Stimulated activated effector memory CD8-positive, alpha-beta T cell treated with anti-CD3 and anti-CD28 coated beads, Interleukin-12 subunit alpha, Interleukin-12 subunit beta, amount 100 ng/mL, for 72 hours (primary cell): ENCODE results near the gene TNNT2.

ENCODE experiments used
- ATAC-seq: fragments of 150-1000 bp; cut with Tn5 transposase; 2 replicates; pipeline ENCODE4 v1.10.0; 2021
- DNase-seq, 2 donors: peaks; one replicate each; pipeline ENCODE4 v3.0.0; 2021 to 2022; ENCODE audit warnings: low spot score in 2 of 2
- H3K27ac Mint-ChIP-seq: one replicate; pipeline ENCODE4 v1.8.0; 2022; ENCODE audit warnings: mild to moderate bottlenecking, mixed read lengths
- H3K36me3 Mint-ChIP-seq: one replicate; pipeline ENCODE4 v1.8.0; 2022; ENCODE audit warnings: mild to moderate bottlenecking, mixed read lengths
- H3K4me1 Mint-ChIP-seq: one replicate; pipeline ENCODE4 v1.8.0; 2022; ENCODE audit warnings: mixed read lengths
- H3K4me3 Mint-ChIP-seq: one replicate; pipeline ENCODE4 v1.8.0; 2022; ENCODE audit warnings: mild to moderate bottlenecking, mixed read lengths
- H3K9me3 Mint-ChIP-seq: one replicate; pipeline ENCODE4 v1.8.0; 2022; ENCODE audit warnings: mixed read lengths

The TNNT2 gene

DNA sequence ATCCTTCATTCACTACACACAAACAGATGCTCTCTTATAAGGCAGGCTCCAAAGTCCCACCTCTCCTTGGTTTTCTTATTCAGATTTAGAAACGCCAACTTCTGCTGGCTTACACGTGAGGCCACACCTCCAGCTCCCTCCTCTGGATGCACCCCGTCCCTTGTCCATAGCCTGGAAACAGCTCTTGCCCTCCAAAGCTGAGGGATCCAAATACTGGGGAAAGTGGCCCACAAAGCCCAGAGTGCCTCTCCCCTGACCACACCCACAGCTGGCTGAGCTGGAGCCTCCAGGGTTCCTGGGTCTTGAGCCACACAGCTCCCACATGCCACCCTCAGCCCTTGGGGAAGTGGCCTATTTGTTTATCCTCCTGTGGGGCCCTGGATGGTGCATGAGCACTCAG, 17.1 kb upstream of the TNNT2 start:
- Mint-ChIP-seq H3K4me1 (peaks cover 5% of the 10 kb centered on the region), H3K27ac (no peak overlapping the region), H3K4me3 (no peak overlapping the region), H3K36me3 (no peaks in the 10 kb centered on the region), H3K9me3 (no peaks in the 10 kb centered on the region)
- DNase-seq: no peak
- no peak for ATAC-seq

DNA sequence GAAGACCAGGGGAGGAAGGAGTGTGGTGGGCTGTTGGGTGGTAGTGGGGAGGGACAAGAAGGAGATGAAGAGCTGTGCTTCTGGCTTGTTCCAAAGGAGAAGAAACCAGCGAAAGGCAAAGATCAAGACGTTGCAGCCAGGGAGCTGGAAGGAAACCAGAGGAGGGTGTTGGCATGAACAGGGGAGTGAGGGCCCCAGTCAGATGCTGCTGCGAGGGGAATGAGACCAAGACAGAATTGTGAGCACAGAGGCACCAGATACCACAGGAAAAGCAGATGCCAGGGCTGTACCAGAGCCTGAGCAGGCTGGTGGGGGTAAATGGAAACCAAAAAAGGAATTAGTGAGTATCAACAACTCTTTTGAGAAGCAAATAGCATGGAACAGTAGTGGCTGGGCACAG, 15.6 kb upstream of the TNNT2 start:
- no peak for DNase-seq
- no peak for ATAC-seq
- no peaks in the 10 kb centered on the region for H3K9me3 Mint-ChIP-seq
- H3K4me3 Mint-ChIP-seq: no peak overlapping the region
- H3K27ac Mint-ChIP-seq: no peak overlapping the region
- H3K36me3 Mint-ChIP-seq: no peaks in the 10 kb centered on the region
- peaks cover 5% of the 10 kb centered on the region for H3K4me1 Mint-ChIP-seq

DNA sequence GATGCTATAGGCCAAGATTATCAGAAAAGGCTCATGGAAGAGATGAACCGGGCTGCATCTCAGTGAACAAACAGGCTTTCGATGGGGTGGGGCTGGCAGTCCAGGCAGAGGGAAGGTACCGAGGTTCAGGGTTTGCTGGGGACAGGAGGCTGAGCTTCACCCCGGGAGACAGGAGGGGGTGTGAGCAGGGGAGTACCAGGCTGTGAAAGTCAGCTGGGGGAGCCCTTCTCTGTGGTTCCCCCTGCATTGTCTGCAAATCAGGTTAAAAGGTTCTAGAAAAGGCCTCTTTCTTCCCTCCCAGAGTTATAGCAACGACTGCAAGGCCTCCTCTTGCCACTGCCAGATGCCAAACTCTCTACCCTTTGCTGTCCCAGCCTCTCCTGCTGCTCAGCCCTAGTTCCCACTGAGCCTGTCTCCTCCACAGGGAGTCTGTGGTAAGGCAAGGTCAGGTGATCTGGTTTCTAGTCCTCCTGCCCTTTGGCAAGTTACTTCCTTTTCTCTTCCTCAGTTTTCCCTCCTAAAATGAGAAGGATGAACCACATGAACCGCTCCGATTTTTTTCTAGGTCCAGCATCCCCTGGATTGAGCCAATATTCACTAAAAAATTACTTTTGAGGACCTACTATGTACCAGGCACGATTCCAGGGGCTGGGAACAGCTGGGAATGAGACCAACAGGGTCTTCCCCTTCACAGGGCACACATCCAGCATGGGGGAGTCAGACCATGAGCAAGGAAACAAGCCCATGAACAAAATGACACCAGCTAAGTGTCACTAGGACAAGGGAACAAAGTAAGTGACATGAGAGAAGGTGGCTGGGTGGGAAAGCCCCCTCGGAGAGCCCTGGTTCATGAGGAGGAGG, 14.4 kb upstream of the TNNT2 start:
- H3K9me3 Mint-ChIP-seq: no peaks in the 10 kb centered on the region
- no peak overlapping the region for H3K4me3 Mint-ChIP-seq
- no peak overlapping the region for H3K27ac Mint-ChIP-seq
- ATAC-seq (no peak), DNase-seq (no peak)
- peaks cover 5% of the 10 kb centered on the region for H3K4me1 Mint-ChIP-seq
- no peaks in the 10 kb centered on the region for H3K36me3 Mint-ChIP-seq

DNA sequence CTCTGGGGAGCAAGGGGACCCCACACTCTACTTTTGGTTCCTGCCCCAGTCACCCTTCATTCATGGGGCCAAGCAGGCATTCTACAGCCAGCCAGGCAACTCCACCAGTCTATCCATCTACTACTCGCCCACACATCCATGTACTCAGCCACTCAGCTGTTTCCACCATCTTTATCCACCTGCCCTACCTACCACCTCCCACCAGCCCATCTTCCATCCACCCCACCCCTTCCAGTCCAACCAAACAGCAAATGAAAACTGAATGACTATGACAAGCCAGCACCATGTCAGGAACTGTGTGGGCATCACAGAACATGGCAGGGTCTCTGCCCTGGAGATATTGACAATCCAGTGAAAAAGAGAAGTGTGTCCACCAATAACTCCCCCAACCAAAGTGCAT, 13.7 kb upstream of the TNNT2 start:
- H3K27ac Mint-ChIP-seq: no peak overlapping the region
- H3K36me3 Mint-ChIP-seq: no peaks in the 10 kb centered on the region
- no peak overlapping the region for H3K4me3 Mint-ChIP-seq
- ATAC-seq: no peak
- H3K9me3 Mint-ChIP-seq: no peaks in the 10 kb centered on the region
- peaks cover 5% of the 10 kb centered on the region for H3K4me1 Mint-ChIP-seq
- DNase-seq: no peak

DNA sequence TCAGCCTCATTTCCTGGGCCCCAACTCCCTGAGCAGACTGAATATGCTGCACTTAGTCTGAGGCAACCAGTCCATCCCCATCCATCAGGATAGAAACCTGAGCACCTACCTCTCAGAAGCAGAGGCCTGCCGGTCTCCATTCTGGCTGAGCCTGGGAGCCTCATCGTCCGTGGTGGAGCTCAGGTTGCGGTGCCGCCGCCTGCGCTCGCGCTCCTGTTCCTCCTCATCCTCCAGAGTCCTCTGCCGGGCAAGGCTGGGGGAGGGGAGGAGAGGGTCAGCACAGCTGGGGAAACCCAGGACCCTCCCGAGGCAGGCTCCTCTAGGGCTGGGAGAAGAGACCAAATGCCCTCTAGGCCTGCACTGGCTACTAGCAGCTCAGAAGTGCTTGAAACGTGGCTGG, 11.6 kb upstream of the TNNT2 start:
- no peaks in the 10 kb centered on the region for H3K9me3 Mint-ChIP-seq
- H3K27ac Mint-ChIP-seq: no peak overlapping the region
- DNase-seq: no peak
- H3K4me1 Mint-ChIP-seq: peaks cover 5% of the 10 kb centered on the region
- no peaks in the 10 kb centered on the region for H3K36me3 Mint-ChIP-seq
- no peak overlapping the region for H3K4me3 Mint-ChIP-seq
- no peak for ATAC-seq

DNA sequence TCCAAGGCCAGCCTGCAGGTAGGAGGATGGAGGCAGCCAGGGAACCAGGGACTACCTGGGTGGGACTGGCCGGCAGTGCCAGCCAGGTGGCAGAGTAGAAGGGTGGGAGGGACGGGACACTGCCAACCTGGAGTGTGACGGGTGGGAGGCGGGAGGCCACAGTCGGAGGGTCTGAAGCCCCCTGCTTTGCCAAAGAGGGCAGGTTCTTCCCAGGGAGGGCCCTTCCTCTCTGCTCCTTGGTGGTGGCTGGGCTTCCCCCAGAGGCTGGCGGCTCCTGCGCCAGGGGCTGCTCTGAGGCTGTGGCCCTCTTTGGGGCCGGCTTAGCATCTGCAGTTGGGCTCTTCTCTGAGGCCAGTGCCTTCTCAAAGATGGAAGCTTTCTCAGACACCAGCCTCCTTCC, 8.7 kb upstream of the TNNT2 start:
- peaks cover 6% of the 10 kb centered on the region for H3K4me1 Mint-ChIP-seq
- no peaks in the 10 kb centered on the region for H3K9me3 Mint-ChIP-seq
- H3K36me3 Mint-ChIP-seq: no peaks in the 10 kb centered on the region
- ATAC-seq (no peak), DNase-seq (no peak)
- no peak overlapping the region for H3K27ac Mint-ChIP-seq
- H3K4me3 Mint-ChIP-seq: no peak overlapping the region

DNA sequence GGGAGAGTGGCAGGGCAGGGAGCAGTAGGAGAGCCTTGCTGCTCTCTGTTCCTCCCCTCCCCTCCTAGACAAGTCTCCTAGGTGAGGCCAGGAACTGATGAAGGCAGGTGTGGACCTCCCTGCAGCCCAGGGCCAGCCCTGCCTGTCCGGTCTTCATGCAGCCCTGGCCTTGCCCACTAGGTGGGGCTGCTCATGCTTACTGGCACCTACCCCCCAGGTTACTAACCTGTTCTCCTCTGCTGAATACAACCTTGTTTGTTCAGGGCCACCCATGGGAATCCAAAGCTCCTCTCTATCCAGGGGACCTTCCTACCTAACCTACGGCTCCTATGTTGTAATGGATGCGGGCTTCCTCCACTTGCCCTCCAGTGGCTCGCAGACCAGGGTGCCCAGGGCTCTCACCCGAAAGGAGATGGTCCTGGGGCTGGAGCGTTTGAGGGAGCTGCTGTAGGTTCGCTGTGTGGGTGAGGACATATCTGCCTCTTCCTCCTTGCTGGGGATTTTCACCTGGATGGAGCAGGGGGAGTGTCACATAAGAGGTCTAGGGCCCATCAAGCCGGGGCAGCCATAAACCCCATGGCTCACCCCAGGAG, 7.9 kb upstream of the TNNT2 start:
- no peaks in the 10 kb centered on the region for H3K36me3 Mint-ChIP-seq
- no peak overlapping the region for H3K4me3 Mint-ChIP-seq
- peak; percentile 63 for ATAC-seq
- no peak overlapping the region for H3K27ac Mint-ChIP-seq
- peak; percentile 38 to 70 for DNase-seq
- H3K4me1 Mint-ChIP-seq: peaks cover 6% of the 10 kb centered on the region
- H3K9me3 Mint-ChIP-seq: no peaks in the 10 kb centered on the region

DNA sequence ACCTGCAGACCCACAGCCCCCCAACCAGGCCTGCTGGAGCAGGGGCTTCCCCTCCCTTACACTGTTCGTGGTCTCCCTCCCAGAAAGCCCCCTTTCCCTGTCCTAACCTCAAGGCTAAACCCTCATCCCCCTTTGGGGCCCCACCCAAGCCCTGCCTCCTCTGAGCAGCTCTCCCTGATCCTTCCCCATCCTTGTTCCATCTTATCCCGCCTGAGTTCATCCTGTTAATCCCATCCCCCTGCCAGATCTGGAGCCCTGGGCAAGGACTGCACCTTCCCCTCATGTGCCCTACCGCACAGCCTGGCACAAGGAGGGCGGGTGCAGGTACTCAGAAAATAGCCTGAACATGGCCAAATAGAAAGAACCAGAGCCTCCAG, 6.9 kb upstream of the TNNT2 start:
- no peaks in the 10 kb centered on the region for H3K36me3 Mint-ChIP-seq
- H3K4me3 Mint-ChIP-seq: no peak overlapping the region
- H3K27ac Mint-ChIP-seq: no peak overlapping the region
- DNase-seq (no peak), ATAC-seq (no peak)
- H3K9me3 Mint-ChIP-seq: no peaks in the 10 kb centered on the region
- H3K4me1 Mint-ChIP-seq: peaks cover 6% of the 10 kb centered on the region

DNA sequence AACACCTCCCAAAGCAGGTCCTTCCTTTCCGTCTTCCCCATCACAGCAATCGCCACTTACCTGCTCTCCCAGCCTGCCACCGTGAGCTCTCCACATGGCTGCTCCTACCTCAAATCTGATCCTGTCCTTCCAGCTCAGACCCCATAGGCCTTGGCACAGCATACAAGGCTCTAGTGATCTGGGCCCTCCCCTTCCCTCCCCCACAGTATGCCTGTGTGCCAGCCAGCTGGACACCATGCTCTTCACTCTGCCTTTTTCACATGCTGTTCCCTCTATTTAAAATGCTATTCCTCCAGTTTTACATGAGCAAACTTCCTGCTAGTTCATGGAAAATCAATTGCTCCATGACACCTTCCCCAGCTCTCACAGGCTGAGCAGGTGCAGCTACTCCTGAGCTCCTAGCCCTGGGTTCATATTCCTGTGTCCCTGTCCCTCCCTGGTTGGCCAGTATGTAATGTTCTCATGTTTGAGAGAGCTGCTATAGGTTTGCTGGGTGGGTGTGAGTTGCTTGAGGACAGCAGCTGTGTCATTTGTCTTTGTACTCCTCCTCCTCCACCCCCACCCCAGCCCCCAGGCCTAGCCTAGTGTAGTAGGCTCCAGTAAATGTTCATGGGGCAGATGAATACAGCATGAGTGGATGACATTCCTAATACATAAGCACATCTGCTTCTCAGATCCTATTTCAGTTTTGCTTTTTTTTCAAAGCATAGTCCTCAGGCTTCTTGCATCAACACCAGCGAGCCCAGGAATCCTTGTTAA, 6.3 kb upstream of the TNNT2 start:
- no peak for ATAC-seq
- H3K4me1 Mint-ChIP-seq: peaks cover 7% of the 10 kb centered on the region
- H3K9me3 Mint-ChIP-seq: no peaks in the 10 kb centered on the region
- H3K36me3 Mint-ChIP-seq: no peaks in the 10 kb centered on the region
- H3K27ac Mint-ChIP-seq: no peak overlapping the region
- H3K4me3 Mint-ChIP-seq: no peak overlapping the region
- DNase-seq: no peak

DNA sequence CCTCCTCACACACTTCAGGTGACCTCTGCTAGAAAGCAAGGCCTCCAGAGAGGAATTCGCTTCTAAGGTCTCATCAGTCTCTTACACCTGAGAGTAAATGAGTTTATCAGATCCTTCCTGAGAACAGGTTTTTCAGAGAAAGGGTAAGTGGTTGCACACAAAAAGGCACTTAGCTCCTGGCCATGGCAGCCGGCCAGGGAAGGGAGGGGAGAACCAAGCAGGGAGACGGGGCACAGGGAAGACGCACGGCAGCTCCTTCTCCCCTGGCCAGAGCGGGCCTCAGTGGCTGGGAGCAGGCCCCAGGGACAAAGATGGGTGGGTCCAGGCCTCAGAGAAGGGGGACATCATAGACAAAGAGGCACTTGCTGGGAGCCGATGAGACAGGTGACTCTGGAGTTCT, 3.6 kb upstream of the TNNT2 start:
- Mint-ChIP-seq H3K4me1 (peaks cover 10% of the 10 kb centered on the region), H3K36me3 (no peaks in the 10 kb centered on the region), H3K9me3 (no peaks in the 10 kb centered on the region), H3K4me3 (no peak overlapping the region), H3K27ac (no peak overlapping the region)
- no peak for DNase-seq
- no peak for ATAC-seq

DNA sequence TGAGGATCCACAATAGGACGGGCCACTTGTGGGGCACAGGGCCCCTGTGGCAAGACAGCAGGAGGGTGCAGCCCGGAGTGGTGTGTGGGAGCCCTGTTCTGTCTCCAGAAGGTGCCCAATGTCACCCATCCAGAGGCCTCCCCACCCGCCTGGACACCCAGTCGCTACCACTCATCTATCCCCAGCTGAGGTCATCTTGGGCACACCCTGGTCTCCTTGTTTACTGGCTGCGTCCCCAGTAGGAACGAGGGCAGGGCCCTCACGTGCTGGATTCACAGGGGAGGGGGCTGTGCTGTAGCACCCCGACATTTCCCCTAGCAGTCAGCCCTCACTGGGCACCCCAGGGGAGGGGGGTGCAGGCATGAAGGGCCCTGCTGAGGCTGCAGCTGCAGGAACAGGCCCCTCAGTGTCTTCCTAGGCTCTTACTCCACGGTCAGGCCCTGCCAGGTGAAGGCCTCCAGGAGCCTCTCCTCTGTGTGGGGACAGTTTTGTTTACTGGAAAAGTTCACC, 2.3 kb upstream of the TNNT2 start:
- Mint-ChIP-seq H3K4me3 (no peak overlapping the region), H3K36me3 (no peaks in the 10 kb centered on the region), H3K4me1 (peaks cover 10% of the 10 kb centered on the region), H3K27ac (no peak overlapping the region), H3K9me3 (no peaks in the 10 kb centered on the region)
- no peak for DNase-seq
- no peak for ATAC-seq

DNA sequence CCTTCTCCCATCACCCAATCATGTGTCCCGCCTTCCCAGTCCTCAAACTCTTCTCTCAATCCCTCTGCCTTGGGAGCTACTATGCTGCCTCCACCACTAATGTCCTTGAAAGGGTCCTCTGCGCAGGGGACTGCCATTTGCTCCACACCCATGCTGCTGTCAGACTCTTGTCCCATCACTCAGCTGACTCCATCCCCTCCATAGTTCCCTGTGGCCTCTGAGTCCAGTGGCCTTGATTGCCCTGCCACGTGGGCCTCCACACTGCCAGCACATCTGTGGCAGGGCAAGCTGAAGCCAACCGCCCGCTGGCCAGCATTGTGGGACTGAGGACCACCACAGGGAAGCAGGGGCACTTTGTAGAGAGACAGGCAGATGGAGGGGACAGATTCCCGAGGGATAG, 1.3 kb upstream of the TNNT2 start:
- Mint-ChIP-seq H3K9me3 (no peaks in the 10 kb centered on the region), H3K4me3 (no peak overlapping the region), H3K4me1 (peaks cover 10% of the 10 kb centered on the region), H3K27ac (no peak overlapping the region), H3K36me3 (no peaks in the 10 kb centered on the region)
- no peak for DNase-seq
- no peak for ATAC-seq

DNA sequence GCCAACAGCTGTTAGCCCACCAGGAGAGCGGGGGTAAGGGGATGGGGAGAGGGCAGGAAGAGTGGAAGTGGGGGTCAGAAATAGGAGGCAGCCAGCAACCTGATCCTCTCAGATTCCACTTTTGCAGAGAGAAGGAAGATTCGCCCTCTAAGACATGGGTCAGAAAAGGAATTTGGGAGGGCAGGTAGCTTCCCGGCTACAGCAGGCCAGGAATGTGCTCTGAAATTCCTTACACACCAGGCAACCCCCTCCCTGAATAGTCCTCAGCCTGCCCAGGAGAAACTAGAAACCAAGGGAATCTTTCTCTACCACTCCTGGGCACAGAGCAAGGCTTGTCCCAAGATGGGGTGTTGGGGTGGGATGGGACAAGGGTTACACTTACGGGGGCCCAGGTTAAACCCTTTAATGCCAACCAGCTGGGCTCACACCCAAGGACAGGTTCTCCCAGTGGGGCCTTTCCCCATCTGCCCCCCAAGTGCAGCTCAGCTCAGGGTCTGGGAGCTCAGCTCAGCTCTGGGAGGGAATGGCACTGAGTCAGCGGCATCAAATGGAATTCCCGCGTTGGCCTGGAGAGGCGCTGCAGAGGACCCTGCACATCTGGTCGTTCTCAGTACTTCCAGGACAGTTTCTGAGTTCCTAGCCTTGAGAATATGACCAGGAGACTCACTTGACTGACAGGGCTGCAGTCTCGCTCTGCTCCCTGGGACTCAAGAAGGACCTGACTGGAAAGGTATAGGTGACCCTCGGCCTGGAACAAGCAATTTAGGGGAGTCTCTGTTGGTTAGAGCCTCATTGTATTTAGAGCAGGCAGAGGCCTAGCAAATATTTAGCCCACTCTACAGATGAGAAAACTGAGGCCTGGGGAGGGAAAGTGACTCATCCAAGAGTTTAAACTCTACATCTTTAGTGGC, 761 bp downstream of the TNNT2 start:
- no peaks in the 10 kb centered on the region for H3K36me3 Mint-ChIP-seq
- H3K9me3 Mint-ChIP-seq: no peaks in the 10 kb centered on the region
- no peak for ATAC-seq
- H3K4me1 Mint-ChIP-seq: peaks cover 5% of the 10 kb centered on the region
- H3K27ac Mint-ChIP-seq: no peak overlapping the region
- H3K4me3 Mint-ChIP-seq: no peak overlapping the region
- DNase-seq: no peak

DNA sequence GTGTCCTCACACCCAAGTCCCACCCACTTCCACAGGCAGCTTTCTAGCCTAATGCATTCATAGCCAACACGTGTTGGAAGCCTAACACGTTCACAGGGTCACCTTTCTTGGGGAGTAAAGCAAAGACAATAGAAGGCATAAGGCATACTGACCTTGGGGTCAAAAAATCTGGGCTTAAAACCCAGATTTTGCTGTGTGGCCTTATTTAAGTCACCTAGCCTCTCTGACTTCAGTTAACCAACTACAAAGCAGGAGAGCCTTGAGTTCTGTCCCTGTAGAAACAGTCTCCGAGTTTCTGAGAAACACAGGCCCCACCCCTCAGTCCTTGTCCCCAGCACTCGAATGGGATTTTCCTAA, 1.4 kb downstream of the TNNT2 start:
- Mint-ChIP-seq H3K4me1 (peaks cover 5% of the 10 kb centered on the region), H3K27ac (no peak overlapping the region), H3K36me3 (no peaks in the 10 kb centered on the region), H3K4me3 (no peak overlapping the region), H3K9me3 (no peaks in the 10 kb centered on the region)
- DNase-seq (no peak), ATAC-seq (no peak)

DNA sequence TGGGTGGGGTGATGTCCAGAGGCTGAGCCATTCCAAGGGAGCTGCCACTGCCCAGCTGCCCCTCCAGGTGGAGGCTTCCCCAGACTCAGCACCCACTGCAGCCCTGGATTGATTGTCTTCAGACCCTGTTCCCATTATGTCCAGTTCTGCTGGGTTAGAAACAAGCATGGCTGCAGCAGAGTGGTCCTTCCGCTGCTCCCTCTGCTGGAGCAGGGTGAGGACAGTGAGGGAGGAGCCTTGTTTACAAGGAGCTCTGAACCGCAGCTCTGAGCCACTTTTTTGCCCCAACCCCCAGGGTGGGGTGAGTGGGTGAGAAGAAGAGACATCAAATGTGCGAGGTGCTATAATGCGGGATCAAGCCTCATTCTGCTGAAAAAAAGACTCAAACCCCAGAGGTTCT, 2.3 kb downstream of the TNNT2 start:
- H3K4me3 Mint-ChIP-seq: no peak overlapping the region
- no peak for DNase-seq
- H3K27ac Mint-ChIP-seq: no peak overlapping the region
- no peak for ATAC-seq
- peaks cover 5% of the 10 kb centered on the region for H3K4me1 Mint-ChIP-seq
- no peaks in the 10 kb centered on the region for H3K9me3 Mint-ChIP-seq
- H3K36me3 Mint-ChIP-seq: no peaks in the 10 kb centered on the region
